Germinal center (tissue), 1 donor: ENCODE measurements around the gene FEV.
A peak's percentile ranks its signal among the peaks of the same experiment; 100 is the strongest.
"Not testable (repeated sequence)": the region's sequence is repeated elsewhere in the genome, so short reads cannot be mapped to it uniquely, and the experiment has no call there.

Experiments used
- DNase-seq: peaks from one replicate; pipeline ENCODE4 v3.0.0; 2012; ENCODE audit warnings: mixed read lengths, low spot score

FEV gene

GRCh38 chr2:218975060-218975777 lies 9.8 kb downstream of the FEV start:
- no peak for DNase-seq

DNA sequence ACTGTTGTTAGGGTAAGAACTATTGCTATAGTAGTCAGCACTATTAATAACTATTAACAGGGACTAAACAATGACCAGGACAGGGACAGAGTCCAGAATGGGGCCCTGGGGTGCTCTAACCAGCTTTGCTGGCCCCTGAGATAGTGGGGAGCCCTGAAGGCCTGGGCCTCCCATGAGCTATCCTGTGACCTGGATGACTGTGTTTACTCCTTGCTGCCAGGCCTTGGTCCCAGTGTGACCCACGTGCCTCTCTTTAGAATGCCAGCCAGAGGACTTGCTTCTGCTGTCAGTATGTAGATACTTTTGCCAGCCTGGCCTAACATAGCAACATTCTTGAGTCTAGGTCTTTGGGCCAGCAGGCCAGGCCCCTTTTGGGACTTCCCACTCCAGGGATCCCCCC lies 14.1 kb downstream of the FEV start:
- DNase-seq, result no peak

DNA sequence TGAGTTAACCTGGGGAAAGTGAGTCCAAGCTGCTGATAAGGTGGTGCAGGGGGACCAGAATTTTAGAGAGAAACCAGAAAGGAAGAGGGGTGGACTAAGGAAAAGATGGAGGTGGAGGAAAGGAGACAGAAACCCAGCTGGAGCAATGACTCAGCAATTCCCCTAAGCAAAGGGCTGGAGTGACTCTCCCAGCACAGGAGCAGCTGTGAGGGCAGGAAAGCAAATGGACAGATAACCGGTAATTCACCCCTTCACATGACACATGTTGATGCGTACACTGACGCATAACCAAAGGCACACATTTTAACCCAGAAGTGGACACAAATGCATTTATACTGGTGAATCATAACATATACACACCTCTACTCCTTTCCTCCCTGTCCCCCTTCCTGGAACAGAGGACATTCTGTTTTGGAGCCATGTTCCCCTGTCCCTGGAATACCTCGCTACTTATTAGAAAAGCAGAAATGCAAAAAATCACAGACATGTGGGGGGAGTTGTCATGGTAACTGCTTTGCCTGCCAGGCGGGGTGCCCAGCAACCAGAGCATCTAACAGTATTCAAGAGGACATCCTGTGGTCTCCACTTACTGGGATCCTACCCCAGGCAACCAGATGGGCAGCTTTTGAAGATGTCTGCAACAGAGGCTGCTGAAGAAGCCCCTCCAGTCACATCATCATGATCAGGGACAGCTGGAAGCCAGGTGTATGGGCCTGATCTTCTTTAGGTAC lies 20.8 kb downstream of the FEV start:
- DNase-seq, result no peak

GRCh38 chr2:218963601-218964000 lies 21.4 kb downstream of the FEV start:
- DNase-seq, result no peak

DNA sequence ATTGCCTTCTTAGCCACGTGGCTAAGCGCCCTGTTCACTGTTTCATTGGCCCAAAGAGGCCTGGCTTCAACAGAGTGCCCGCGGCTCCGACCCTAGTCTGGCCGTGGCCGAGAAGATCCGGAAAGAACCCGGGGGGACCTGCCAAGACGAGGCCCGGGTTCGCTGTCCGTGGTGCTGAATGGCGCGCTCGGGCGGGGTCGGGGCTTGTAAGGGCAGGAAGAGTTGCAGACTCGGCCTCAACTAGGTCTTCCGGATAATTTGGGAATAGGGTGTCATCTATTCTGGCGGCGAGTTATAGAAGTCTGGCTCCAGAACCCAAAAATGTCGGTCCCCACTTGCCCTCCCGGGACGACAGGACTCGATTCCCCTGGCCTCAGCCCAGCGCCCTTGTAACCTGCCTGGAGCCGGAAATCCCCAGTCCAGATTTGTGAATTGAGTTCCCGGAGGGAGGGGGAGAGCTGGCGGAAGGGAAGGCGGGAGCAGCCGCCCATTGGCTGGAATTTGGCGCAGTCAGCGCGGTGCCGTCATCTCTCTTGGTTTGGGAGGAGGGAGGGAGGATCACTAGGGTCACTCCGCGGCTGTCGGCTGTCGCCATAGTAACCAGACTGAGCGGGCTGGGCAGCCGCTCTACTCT lies 22.0 kb downstream of the FEV start:
- DNase-seq, result peak; percentile 50

DNA sequence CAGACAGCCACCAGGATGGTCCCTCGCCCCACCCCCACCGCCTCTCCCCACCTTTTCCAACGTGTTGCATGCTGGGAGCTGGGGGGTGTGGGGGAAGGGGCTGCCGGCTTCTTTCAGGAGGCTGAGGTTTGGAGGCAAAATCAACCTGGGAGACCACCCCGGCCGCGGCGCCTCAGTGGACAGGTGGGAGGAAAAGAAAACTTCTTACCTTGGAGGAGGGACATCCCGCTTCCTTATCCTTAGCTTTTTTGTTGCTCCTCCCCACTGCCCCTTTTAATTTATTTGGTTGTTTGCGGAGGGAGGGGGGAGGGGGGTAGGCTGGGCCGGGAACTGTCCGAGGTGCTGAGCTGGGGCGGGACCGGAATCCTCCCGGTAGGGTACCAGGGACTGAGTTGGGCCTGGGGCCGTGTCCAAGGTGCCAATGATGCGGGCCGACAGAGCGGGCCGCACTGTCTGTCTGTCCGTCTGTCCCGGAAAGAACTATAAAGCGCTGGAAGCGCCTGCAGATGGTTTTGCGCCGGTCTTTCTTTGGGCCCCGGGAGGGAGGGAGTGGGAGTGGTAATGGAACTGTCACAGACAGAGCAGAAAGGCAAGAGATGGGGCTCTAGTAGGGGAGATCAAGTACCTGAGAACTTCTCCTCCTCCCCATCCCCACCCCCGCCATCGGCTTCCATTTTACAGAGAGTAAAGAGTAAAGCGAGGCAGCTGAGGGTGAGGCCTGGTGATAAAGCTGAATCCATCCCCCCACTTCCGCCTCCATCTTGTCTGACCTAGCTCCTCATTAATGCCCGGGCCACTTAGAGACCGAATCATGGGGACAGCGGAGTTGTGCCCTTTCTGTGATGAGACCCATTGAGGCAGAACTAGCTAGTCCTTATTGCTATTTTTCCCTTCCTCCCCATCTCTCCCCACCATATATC lies 23.1 kb downstream of the FEV start:
- no peak for DNase-seq

DNA sequence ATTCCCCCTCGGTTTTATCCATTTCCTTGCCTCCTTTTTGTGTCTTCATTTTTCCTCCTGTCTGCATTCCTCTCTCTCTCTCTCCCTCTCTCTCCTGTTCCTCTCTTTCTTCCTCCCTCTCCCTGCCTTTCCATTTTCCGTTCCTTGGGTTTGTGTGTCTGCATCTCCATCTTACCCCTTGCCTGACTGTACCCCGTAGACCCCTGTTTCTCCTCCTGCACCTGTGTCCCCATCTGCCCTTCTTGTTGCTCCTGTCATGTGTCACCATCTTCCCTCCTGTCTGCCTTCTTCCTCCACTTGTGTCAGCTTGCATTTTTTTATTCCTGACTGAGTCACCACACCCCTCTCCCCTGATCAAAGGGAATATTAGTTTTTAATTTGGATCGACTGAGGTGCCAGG lies 23.8 kb downstream of the FEV start:
- DNase-seq, result no peak

DNA sequence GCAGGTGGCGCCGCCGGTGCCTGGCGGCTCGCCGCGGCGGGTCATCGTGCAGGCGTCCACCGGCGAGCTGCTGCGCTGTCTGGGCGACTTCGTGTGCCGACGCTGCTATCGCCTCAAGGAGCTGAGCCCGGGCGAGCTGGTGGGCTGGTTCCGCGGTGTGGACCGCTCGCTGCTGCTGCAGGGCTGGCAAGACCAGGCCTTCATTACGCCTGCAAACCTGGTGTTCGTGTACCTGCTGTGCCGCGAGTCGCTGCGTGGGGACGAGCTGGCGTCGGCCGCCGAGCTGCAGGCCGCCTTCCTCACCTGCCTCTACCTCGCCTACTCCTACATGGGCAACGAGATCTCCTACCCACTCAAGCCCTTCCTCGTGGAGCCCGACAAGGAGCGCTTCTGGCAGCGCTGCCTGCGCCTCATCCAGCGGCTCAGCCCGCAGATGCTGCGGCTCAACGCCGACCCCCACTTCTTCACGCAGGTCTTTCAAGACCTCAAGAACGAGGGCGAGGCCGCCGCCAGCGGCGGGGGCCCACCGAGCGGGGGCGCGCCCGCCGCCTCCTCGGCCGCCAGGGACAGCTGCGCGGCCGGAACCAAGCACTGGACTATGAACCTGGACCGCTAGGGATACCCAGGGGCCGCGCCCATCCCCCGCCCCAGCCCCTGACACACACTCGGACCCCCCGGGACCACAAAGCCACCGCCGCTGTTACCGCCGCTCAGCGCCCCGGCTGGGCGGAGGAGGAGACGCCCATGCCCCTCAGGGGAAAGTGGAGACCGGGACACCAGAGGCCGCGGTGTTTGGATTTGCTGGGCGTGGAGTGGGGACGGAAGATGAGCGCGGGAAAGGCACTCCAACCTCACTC lies 24.4 kb downstream of the FEV start:
- DNase-seq, result no peak

DNA sequence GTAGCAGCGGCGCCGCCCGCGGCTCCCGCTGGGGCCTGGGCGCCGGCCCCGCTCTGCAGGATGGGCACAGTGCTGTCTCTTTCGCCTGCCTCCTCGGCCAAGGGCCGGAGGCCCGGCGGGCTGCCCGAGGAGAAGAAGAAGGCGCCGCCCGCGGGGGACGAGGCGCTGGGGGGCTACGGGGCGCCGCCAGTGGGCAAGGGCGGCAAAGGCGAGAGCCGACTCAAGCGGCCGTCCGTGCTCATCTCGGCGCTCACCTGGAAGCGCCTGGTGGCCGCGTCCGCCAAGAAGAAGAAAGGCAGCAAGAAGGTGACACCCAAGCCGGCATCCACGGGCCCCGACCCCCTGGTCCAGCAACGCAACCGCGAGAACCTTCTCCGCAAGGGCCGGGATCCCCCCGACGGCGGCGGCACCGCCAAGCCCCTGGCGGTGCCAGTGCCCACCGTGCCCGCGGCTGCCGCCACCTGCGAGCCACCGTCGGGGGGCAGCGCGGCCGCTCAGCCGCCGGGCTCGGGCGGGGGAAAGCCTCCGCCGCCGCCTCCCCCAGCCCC lies 25.1 kb downstream of the FEV start:
- no peak for DNase-seq

DNA sequence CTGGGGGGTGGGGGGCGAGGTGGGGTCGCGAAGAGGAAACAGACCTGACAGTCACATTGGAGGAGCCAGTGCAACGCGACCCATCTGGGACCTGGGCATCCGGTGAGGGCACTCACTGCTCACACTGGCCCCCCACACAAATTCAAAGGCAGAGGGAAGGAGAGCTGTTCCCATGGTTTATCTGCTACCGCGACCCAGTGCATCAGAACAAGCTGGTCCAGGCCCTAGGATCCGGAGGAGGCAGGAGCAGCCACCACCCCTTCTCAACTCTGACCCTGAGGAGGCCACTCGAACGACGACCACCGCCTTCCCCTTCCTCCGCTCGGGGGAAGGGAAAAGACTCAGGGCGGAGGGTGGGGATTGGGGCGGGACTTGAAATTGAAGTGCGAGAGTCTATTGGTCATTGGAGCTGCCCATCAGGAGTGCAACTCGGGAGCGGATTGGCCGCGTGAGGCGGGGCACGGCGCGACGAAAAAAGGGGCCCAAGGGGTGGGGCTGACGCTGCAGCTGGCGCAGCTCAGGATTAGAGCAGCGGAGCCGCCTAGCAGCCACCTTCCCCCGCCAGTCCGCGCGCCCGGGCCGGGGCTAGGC lies 25.7 kb downstream of the FEV start, which contains the start of gene CDK5R2:
CDK5R2 (plus strand) TSS at position 526 of the 591 bp plus-strand sequence. CDS start 155 bp downstream, outside the sequence.
- peak; percentile 99 for DNase-seq

DNA sequence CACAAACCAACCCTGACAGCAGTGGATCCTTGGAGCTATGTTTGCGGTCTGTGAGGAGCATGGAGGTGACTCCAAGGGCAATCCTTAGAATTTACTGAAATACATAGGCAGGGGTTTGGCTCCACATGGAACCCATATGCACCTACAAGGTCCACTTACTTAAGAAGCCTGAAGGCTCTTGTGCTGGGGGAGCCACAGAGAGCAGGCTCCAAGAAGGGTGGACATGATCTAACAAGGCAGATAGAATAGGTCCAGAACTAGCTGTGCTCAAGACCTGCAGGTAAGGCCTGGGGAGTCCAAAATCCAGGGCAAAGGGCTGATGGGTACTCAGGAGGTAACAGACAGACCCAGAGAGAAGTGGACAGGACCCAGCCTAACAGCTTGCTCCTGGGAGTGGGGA lies 26.7 kb downstream of the FEV start:
- DNase-seq, result no peak

GRCh38 chr2:218957671-218958070 lies 27.3 kb downstream of the FEV start:
- no peak for DNase-seq

- DNase-seq, result no peak
These were observed 28.9 kb downstream of the FEV start for GRCh38 chr2:218956039-218956438.

DNA sequence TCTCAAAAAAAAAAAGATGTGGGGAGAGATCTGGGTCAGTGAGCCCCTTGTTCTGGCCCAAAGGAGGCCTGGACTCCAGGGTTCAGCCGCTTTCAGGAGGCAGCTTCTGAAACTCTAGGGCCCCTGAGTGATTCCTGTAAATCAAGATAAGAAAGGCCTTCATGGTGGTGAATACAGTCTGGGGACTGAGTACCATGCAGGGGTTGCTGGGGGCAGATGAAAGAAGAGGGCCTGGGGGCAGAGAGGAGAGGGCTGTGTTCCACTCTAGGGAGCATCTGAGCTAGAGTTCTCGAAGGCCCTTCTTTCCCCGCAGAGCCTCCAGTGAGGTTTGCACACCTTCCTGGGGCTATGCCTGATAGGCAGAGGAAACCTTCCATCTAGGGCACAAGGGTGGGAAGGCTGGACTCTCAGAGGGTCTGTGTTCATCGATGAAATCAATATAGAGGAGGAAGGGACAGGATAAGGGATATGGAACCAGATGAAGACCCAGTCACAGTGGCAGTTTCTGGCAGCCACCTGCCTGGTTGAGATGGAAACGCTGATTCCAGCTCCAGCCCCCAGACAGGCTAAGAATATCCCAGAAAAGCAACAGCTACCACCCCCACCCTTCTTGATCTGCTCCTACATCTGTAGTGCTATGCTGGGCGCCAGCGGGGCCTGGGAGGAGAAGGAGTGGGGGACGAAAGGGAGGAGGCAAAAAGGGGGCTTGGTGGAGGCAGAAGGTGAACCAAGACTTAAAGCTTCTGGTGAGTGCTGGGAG lies 30.3 kb downstream of the FEV start:
- no peak for DNase-seq

DNA sequence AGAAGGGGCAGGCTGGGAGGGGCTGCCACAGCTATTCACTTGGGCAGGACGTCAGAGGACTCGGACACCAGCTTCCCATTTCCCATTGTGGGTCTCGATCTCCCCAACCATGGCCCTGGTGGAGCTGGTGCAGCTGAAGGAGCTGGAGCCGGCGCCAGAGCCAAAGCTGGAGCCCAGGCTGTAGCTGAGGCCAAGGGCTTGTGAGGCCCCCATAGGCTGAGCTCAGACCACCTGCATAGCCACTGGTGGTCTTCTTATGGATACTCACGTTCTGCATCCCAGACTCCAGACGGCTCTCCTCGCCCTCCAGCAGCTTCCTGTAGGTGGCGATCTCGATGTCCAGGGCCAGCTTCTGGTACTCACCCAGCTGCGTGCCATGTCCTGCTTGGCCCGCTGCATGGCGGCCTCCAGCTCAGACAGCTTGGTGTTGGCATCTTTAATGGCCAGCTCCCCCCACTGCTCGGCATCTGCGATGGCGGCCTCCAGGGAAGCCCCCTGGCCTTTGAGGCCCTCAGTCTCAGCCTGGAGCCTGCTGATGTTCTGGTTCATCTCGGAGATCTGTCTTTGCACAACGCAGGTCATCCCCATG lies 31.5 kb downstream of the FEV start:
- no peak for DNase-seq

DNA sequence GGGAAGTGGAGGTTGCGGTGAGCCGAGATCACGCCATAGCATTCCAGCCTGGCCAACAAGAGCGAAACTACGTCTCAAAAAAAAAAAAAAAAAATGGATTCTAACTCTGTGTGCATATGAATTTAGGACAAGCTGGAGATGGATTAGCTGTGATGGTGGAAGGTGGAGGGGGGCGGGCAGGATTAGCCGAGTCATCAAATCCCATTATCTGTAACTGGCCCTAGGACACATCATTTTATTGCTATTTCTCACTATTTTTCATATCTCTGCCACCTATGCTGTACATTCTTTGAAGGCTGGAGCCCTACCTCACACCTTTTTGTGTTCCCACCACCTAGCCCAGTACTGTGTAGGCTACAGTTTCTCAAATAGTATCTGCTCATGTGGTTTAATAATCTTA lies 32.8 kb downstream of the FEV start:
- DNase-seq, result no peak

- DNase-seq, result no peak
These were observed 38.4 kb downstream of the FEV start for GRCh38 chr2:218946621-218947020.

- DNase-seq, result no peak
These were observed 40.1 kb downstream of the FEV start for GRCh38 chr2:218944759-218945404.

DNA sequence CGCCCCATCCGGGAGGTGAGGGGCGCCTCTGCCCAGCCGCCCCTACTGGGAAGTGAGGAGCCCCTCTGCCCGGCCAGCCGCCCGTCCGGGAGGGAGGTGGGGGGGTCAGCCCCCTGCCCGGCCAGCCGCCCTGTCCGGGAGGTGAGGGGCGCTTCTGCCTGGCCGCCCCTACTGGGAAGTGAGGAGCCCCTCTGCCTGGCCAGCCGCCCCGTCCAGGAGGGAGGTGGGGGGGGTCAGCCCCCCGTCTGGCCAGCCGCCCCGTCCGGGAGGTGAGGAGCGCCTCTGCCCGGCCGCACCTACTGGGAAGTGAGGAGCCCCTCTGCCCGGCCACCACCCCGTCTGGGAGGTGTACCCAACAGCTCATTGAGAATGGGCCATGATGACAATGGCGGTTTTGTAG lies 53.2 kb downstream of the FEV start:
- DNase-seq, result not testable (repeated sequence)
